Measurements from ENCODE around the gene KLHL29. TPM values are rescaled to one million over a fixed set of nuclear protein-coding genes. Genes with fewer than 3 reads are reported as not detected.

The KLHL29 gene
- total RNA-seq, 1 experiment from 2014 or later: 2.4 TPM

GRCh38 chr2:23547725-23548124, 162.7 kb downstream of the KLHL29 start:
- peaks cover 11 to 18% of the 10 kb centered on the region in 2 experiments for H3K4me1 Mint-ChIP-seq

More at GRCh38 chr2:23547725-23548124, 162.7 kb downstream of the KLHL29 start:
- no peaks in the 10 kb centered on the region for H3K79me2 ChIP-seq (ENCODE audit: insufficient read depth, low read length)
- H3K4ac ChIP-seq (ENCODE audit: low read depth, low read length): no peak overlapping the region
- no peak overlapping the region for H2BK12ac ChIP-seq (ENCODE audit: insufficient read length, low read depth, low read length)
- no peak overlapping the region for H2BK20ac ChIP-seq (ENCODE audit: low read depth, low read length, poor library complexity, severe bottlenecking)
- H3K4me2 ChIP-seq (ENCODE audit: insufficient read depth, insufficient read length, low read length): no peak overlapping the region
- H3K14ac ChIP-seq (ENCODE audit: insufficient read depth, low read length): no peak overlapping the region
- WGBS (ENCODE audit: extremely low coverage, insufficient read length, low lambda C conversion rate): no CpG with 5 or more reads among the region's 6 CpGs
- no peak overlapping the region for H2BK5ac ChIP-seq (ENCODE audit: insufficient read length, low read length)
- no peak overlapping the region for H3K23ac ChIP-seq (ENCODE audit: insufficient read length, low read depth, low read length)
- H3K9ac ChIP-seq (ENCODE audit: extremely low read depth, insufficient read length, low read length): no peak overlapping the region
- no peaks in the 10 kb centered on the region for H3K4me1 ChIP-seq (ENCODE audit: insufficient read depth, low read length)
- H2BK15ac ChIP-seq (ENCODE audit: low read depth, low read length): no peak overlapping the region
- Mint-ChIP-seq H3K4me3 (no peak overlapping the region), H3K27me3 (ENCODE audit: low read depth) (no peaks in the 10 kb centered on the region), H3K36me3 (ENCODE audit: insufficient read depth in 1 of 3, low read depth in 3 of 3) (no peaks in the 10 kb centered on the region; a peak in 1 of 7 replicates), H3K9me3 (no peaks in the 10 kb centered on the region), H3K27ac (no peak overlapping the region; a peak in 2 of 7 replicates)
- no peak for DNase-seq
- no peak overlapping the region for H3K56ac ChIP-seq (ENCODE audit: insufficient read length, low read depth, low read length)
- no peak overlapping the region for H3K27ac ChIP-seq (ENCODE audit: insufficient read length, low read depth, low read length)
- H3K23me2 ChIP-seq (ENCODE audit: insufficient read length, low read depth, low read length, poor library complexity, severe bottlenecking): no peaks in the 10 kb centered on the region
- H4K91ac ChIP-seq (ENCODE audit: insufficient read length, low read depth, low read length): no peak overlapping the region
- TF ChIP-seq, protein P1, sequence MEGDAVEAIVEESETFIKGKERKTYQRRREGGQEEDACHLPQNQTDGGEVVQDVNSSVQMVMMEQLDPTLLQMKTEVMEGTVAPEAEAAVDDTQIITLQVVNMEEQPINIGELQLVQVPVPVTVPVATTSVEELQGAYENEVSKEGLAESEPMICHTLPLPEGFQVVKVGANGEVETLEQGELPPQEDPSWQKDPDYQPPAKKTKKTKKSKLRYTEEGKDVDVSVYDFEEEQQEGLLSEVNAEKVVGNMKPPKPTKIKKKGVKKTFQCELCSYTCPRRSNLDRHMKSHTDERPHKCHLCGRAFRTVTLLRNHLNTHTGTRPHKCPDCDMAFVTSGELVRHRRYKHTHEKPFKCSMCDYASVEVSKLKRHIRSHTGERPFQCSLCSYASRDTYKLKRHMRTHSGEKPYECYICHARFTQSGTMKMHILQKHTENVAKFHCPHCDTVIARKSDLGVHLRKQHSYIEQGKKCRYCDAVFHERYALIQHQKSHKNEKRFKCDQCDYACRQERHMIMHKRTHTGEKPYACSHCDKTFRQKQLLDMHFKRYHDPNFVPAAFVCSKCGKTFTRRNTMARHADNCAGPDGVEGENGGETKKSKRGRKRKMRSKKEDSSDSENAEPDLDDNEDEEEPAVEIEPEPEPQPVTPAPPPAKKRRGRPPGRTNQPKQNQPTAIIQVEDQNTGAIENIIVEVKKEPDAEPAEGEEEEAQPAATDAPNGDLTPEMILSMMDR (conservative IDR thresholded peaks at IDR 0.05): peak; percentile 34; the same call in 1 of the 3 replicates
- no peak overlapping the region for H3K18ac ChIP-seq (ENCODE audit: insufficient read length, low read depth, low read length)
- no peaks in the 10 kb centered on the region for H3K79me1 ChIP-seq (ENCODE audit: insufficient read depth, low read depth, low read length, poor library complexity, severe bottlenecking)
- H3K27me3 ChIP-seq (ENCODE audit: insufficient read depth, low read length): no peaks in the 10 kb centered on the region
- no peak overlapping the region for H2AK5ac ChIP-seq (ENCODE audit: insufficient read length, low read length)
- no peak overlapping the region for H4K8ac ChIP-seq (replicated peaks; ENCODE audit: insufficient read length, low read depth, low read length)
- no peaks in the 10 kb centered on the region for H4K20me1 ChIP-seq (ENCODE audit: control insufficient read depth, insufficient read depth, insufficient read length)
- no peaks in the 10 kb centered on the region for H3K9me3 ChIP-seq (ENCODE audit: control insufficient read depth, low read depth, low read length)
- no peak overlapping the region for H3T11ph ChIP-seq (ENCODE audit: low read length)
- no peak overlapping the region for H2AFZ ChIP-seq (ENCODE audit: low read length)
- no peak overlapping the region for H4K5ac ChIP-seq (ENCODE audit: insufficient read length, low read depth, low read length)
- H2BK120ac ChIP-seq (ENCODE audit: low read depth, low read length, poor library complexity, severe bottlenecking): no peak overlapping the region
